Activated CD8-positive, alpha-beta memory T cell treated with anti-CD3 and anti-CD28 coated beads for 36 hours (primary cell): ENCODE data around the gene PCDHB5. TPM values are rescaled to one million over a fixed set of nuclear protein-coding genes. Genes with fewer than 3 reads are reported as not detected.

Experiments used
- total RNA-seq, 2 experiments: library from RNA; stranded (reverse); gene quantifications; one replicate each; pipeline ENCODE4 v1.2.3, GENCODE V29; 2021

The PCDHB5 gene
- total RNA-seq, 2 experiments from 2014 or later, result not detected

Other genes starting within 250 kb of the PCDHB5 start
- gene PCDHAC1, start 208.9 kb upstream of the PCDHB5 start, total RNA-seq, result not detected
- gene PCDHAC2, start 168.7 kb upstream of the PCDHB5 start, total RNA-seq, result not detected
- not detected for gene PCDHB1, start 83.8 kb upstream of the PCDHB5 start, total RNA-seq
- not detected for gene PCDHB2, start 40.6 kb upstream of the PCDHB5 start, total RNA-seq
- not detected for gene PCDHB3, start 34.7 kb upstream of the PCDHB5 start, total RNA-seq
- gene PCDHB4, start 13.4 kb upstream of the PCDHB5 start, total RNA-seq, result not detected
- not detected for gene PCDHB6, start 14.9 kb downstream of the PCDHB5 start, total RNA-seq
- not detected for gene PCDHB7, start 37.4 kb downstream of the PCDHB5 start, total RNA-seq
- gene PCDHB8, start 42.6 kb downstream of the PCDHB5 start, total RNA-seq, result not detected
- gene PCDHB16, start 47.2 kb downstream of the PCDHB5 start, total RNA-seq, result not detected
- not detected for gene PCDHB9, start 52.0 kb downstream of the PCDHB5 start, total RNA-seq
- not detected for gene PCDHB10, start 57.1 kb downstream of the PCDHB5 start, total RNA-seq
- gene PCDHB11, start 64.4 kb downstream of the PCDHB5 start, total RNA-seq, result not detected
- not detected for gene PCDHB12, start 73.5 kb downstream of the PCDHB5 start, total RNA-seq
- gene PCDHB13, start 78.7 kb downstream of the PCDHB5 start, total RNA-seq, result not detected
- gene PCDHB14, start 88.1 kb downstream of the PCDHB5 start, total RNA-seq, result not detected
- gene PCDHB15, start 110.2 kb downstream of the PCDHB5 start, total RNA-seq, result not detected
- gene SLC25A2, start 168.8 kb downstream of the PCDHB5 start, total RNA-seq, result under 1 TPM; 0.19 to 0.21 TPM
- 10 to 100 TPM; 57.1 to 58.0 TPM for gene TAF7, start 185.6 kb downstream of the PCDHB5 start, total RNA-seq
- gene PCDHGA1, start 195.3 kb downstream of the PCDHB5 start, total RNA-seq, result under 1 TPM; 0.04 to 0.06 TPM
- gene PCDHGA2, start 203.6 kb downstream of the PCDHB5 start, total RNA-seq, result under 1 TPM in 1 of 2 experiments, not detected in 1; 0.04 TPM
- gene PCDHGA3, start 208.6 kb downstream of the PCDHB5 start, total RNA-seq, result not detected
- not detected for gene PCDHGB1, start 214.9 kb downstream of the PCDHB5 start, total RNA-seq
- under 1 TPM in 1 of 2 experiments, not detected in 1; 0.15 TPM for gene PCDHGA4, start 219.8 kb downstream of the PCDHB5 start, total RNA-seq
- under 1 TPM; 0.23 to 0.25 TPM for gene PCDHGB2, start 224.8 kb downstream of the PCDHB5 start, total RNA-seq
- under 1 TPM; 0.06 to 0.13 TPM for gene PCDHGA5, start 229.0 kb downstream of the PCDHB5 start, total RNA-seq
- under 1 TPM; 0.17 to 0.19 TPM for gene PCDHGB3, start 235.0 kb downstream of the PCDHB5 start, total RNA-seq
- under 1 TPM; 0.06 to 0.13 TPM for gene PCDHGA6, start 238.7 kb downstream of the PCDHB5 start, total RNA-seq
- under 1 TPM in 1 of 2 experiments, not detected in 1; 0.06 TPM for gene PCDHGA7, start 247.5 kb downstream of the PCDHB5 start, total RNA-seq